K562 (cell line): ENCODE results near the gene MSX1.

Experiments
- BRF1 ChIP-seq: IDR thresholded peaks from 3 replicates; pipeline ENCODE4 v1.6.1; 2011; ENCODE audit warnings: borderline replicate concordance, mild to moderate bottlenecking; ENCODE audit not compliant: insufficient read length; ENCODE audit errors: extremely low read depth
- CBX5 ChIP-seq: IDR thresholded peaks from 2 replicates; pipeline ENCODE4 v1.6.1; 2014; ENCODE audit warnings: low read depth, borderline replicate concordance
- CTCF ChIP-seq, 3 experiments: IDR thresholded peaks in 2 of 3; conservative IDR thresholded peaks in 1 of 3; 2 replicates each; pipeline ENCODE4 v1.5.1; 2011 to 2012; ENCODE audit warnings: low read length in 3 of 3, mild to moderate bottlenecking in 3 of 3, control low read depth in 2 of 3, improper control_type of control experiment in 1 of 3, inconsistent platforms in 1 of 3, low read depth in 1 of 3, mixed read lengths in 1 of 3, moderate library complexity in 1 of 3; ENCODE audit not compliant: insufficient read depth in 2 of 3
- DPF2 ChIP-seq: fragments of 450-650 bp; IDR thresholded peaks from 2 replicates; pipeline ENCODE4 v1.6.1; 2016
- FOXA1 ChIP-seq: fragments of 450-650 bp; IDR thresholded peaks from 2 replicates; pipeline ENCODE4 v1.6.1; 2016; ENCODE audit warnings: mild to moderate bottlenecking, borderline replicate concordance
- HDAC2 ChIP-seq: fragments of 450-650 bp; IDR thresholded peaks from 2 replicates; pipeline ENCODE4 v1.6.1; 2016; ENCODE audit warnings: mild to moderate bottlenecking
- KDM5B ChIP-seq: fragments of 200-600 bp; sonication (generic); IDR thresholded peaks from 2 replicates; pipeline ENCODE4 v1.6.1; 2012; ENCODE audit warnings: low read depth, mild to moderate bottlenecking, moderate library complexity, low read length, control low read depth, inconsistent platforms; ENCODE audit not compliant: insufficient replicate concordance
- RCOR1 ChIP-seq, 2 experiments: IDR thresholded peaks; 2 replicates each; pipeline ENCODE4 v1.6.1; 2012; ENCODE audit warnings: low read depth in 2 of 2, low read length in 2 of 2, borderline replicate concordance in 1 of 2, improper control_type of control experiment in 1 of 2
- SIX5 ChIP-seq, 2 experiments: IDR thresholded peaks; 2 replicates each; pipeline ENCODE4 v1.6.1; 2011; ENCODE audit warnings: low read length in 2 of 2, borderline replicate concordance in 1 of 2, low read depth in 1 of 2, mild to moderate bottlenecking in 1 of 2, moderate library complexity in 1 of 2; ENCODE audit not compliant: insufficient read depth in 1 of 2
- SPI1 ChIP-seq: IDR thresholded peaks from 2 replicates; pipeline ENCODE4 v1.6.1; 2011; ENCODE audit warnings: low read depth, low read length, control low read depth, borderline replicate concordance
- STAT5A ChIP-seq: IDR thresholded peaks from 2 replicates; pipeline ENCODE4 v1.6.1; 2012; ENCODE audit warnings: low read length, inconsistent platforms, borderline replicate concordance
- USF1 ChIP-seq: sonication (generic); formaldehyde crosslinking; IDR thresholded peaks from 2 replicates; pipeline ENCODE4 v1.9.0; 2022; ENCODE audit warnings: mild to moderate bottlenecking, missing genetic modification reagents
- ZNF224 ChIP-seq: sonication (generic); formaldehyde crosslinking; IDR thresholded peaks from 2 replicates; pipeline ENCODE4 v1.8.0; 2022; ENCODE audit warnings: mild to moderate bottlenecking, missing genetic modification reagents
- TF ChIP-seq, protein P1 (sequence below): fragments of 450-650 bp; IDR thresholded peaks from 2 replicates; pipeline ENCODE4 v1.7.0; 2016; ENCODE audit warnings: borderline replicate concordance

GRCh38 chr4:4871242-4871572 is 11.7 kb downstream of the MSX1 start:
- no peak for TF ChIP-seq ZNF224 (CRISPR knock-in tag)
- TF ChIP-seq CTCF (IDR thresholded peaks at IDR 0.05 in 2 of 3, conservative IDR thresholded peaks at IDR 0.05 in 1 of 3; ENCODE audit: insufficient read depth in 2 of 3, low read depth in 1 of 3, low read length in 3 of 3): no peak
- TF ChIP-seq SIX5 (IDR thresholded peaks at IDR 0.05; ENCODE audit: borderline replicate concordance in 1 of 2, insufficient read depth in 1 of 2, low read depth in 1 of 2, low read length in 2 of 2): no peak
- no peak for TF ChIP-seq DPF2
- TF ChIP-seq CBX5: no peak
- TF ChIP-seq, protein P1, sequence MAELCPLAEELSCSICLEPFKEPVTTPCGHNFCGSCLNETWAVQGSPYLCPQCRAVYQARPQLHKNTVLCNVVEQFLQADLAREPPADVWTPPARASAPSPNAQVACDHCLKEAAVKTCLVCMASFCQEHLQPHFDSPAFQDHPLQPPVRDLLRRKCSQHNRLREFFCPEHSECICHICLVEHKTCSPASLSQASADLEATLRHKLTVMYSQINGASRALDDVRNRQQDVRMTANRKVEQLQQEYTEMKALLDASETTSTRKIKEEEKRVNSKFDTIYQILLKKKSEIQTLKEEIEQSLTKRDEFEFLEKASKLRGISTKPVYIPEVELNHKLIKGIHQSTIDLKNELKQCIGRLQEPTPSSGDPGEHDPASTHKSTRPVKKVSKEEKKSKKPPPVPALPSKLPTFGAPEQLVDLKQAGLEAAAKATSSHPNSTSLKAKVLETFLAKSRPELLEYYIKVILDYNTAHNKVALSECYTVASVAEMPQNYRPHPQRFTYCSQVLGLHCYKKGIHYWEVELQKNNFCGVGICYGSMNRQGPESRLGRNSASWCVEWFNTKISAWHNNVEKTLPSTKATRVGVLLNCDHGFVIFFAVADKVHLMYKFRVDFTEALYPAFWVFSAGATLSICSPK: no peak
- no peak for TF ChIP-seq STAT5A
- no peak for TF ChIP-seq SPI1
- no peak for TF ChIP-seq RCOR1 (IDR thresholded peaks at IDR 0.05; ENCODE audit: borderline replicate concordance in 1 of 2, low read depth in 2 of 2, low read length in 2 of 2)
- TF ChIP-seq FOXA1: no peak
- no peak for TF ChIP-seq USF1
- TF ChIP-seq BRF1: no peak
- TF ChIP-seq KDM5B: no peak
- TF ChIP-seq HDAC2: no peak
